Left lung (tissue), 10 donors: Measurements from ENCODE around the gene DHX29. TPM values are rescaled to one million over a fixed set of nuclear protein-coding genes. Genes with fewer than 3 reads are reported as not detected.

Experiments used
- ATAC-seq: fragments of 200-7000 bp; cut with Tn5 transposase; one replicate; pipeline ENCODE4 v1.9.1; 2020; ENCODE audit warnings: moderate library complexity
- DNase-seq, 4 donors: peaks; one replicate each; pipeline ENCODE4 v3.0.0-alpha.2; 2013 to 2020
- H3K27ac ChIP-seq, 2 donors: fragments of 200-600 bp; sonication (generic) in 1 of 2; one replicate each; pipeline versions ENCODE4 v1.5.0 to v1.8.0; 2020 to 2021
- H3K27me3 ChIP-seq, 2 donors: fragments of 200-600 bp; sonication (generic) in 1 of 2; one replicate each; pipeline versions ENCODE4 v1.5.0 to v1.8.0; 2020 to 2021
- H3K36me3 ChIP-seq, 2 donors: fragments of 200-600 bp; sonication (generic) in 1 of 2; one replicate each; pipeline versions ENCODE4 v1.5.0 to v1.8.0; 2020 to 2021
- H3K4me1 ChIP-seq, 2 donors: fragments of 200-600 bp; one replicate each; pipeline ENCODE4 v1.8.0; 2021
- H3K4me3 ChIP-seq, 2 donors: fragments of 200-600 bp; sonication (generic) in 1 of 2; one replicate each; pipeline versions ENCODE4 v1.5.0 to v1.8.0; 2020 to 2021; ENCODE audit warnings: mild to moderate bottlenecking in 1 of 2
- H3K9me3 ChIP-seq, 2 donors: fragments of 200-600 bp; sonication (generic) in 1 of 2; one replicate each; pipeline versions ENCODE4 v1.5.0 to v1.8.0; 2020 to 2021
- CTCF ChIP-seq, 2 donors: fragments of 200-600 bp; sonication (generic) in 1 of 2; IDR thresholded peaks; one replicate each; pipeline versions ENCODE4 v1.5.0 to v1.8.0; 2021; ENCODE audit warnings: antibody characterized with exemption in 2 of 2
- intact Hi-C, 2 donors: fragments of 100-400 bp; cut with DNase I; formaldehyde crosslinking; loops; one replicate each; pipeline versions ENCODE4 v1.11.2 to v1.14.2; 2022
- polyA plus RNA-seq, 6 donors: library from polyadenylated mRNA; unstranded; fragments of 120-200 nt; gene quantifications; one replicate each; pipeline ENCODE4 v1.2.1, GENCODE V29; 2013; ENCODE audit not compliant: insufficient read length in 6 of 6
- total RNA-seq, 2 donors: library from RNA; stranded (reverse); fragmentation: NEBNext Ultra II Directional; extraction: Animal tissue kit (Norgen Biotek cat#: 25700); gene quantifications; one replicate each; pipeline ENCODE4 v1.2.1, GENCODE V29; 2021
- donor health status: DM: no; HTN: yes; CAD: no.
- donor health status: DM: no; HTN: no; CAD: no.

Gene DHX29
- total and polyA plus RNA-seq, 8 donors: 26.4 to 36.4 (median 32.5) TPM

- intact Hi-C loops: no loop called here
- Histone ChIP-seq H3K36me3 (peaks cover 0 to 90% of the 10 kb centered on the region in 2 donors), H3K27me3 (no peaks in the 10 kb centered on the region)
Measured at GRCh38 chr5:55258339-55258738, 49.2 kb downstream of the DHX29 start.

GRCh38 chr5:55254802-55255201 is 52.7 kb downstream of the DHX29 start:
- peaks cover 0 to 56% of the 10 kb centered on the region in 2 donors for H3K36me3 ChIP-seq
- DNase-seq (no peak), ATAC-seq (no peak)
- intact Hi-C loops: no loop called here
- no peaks in the 10 kb centered on the region for H3K4me1 ChIP-seq
- H3K4me3 ChIP-seq: no peak overlapping the region
- H3K9me3 ChIP-seq: no peaks in the 10 kb centered on the region
- H3K27ac ChIP-seq: no peak overlapping the region
- TF ChIP-seq CTCF (IDR thresholded peaks at IDR 0.05): no peak
- H3K27me3 ChIP-seq: no peaks in the 10 kb centered on the region

More at GRCh38 chr5:55258339-55258738, 49.2 kb downstream of the DHX29 start:
- no peak for ATAC-seq
- Histone ChIP-seq H3K4me1 (no peaks in the 10 kb centered on the region), H3K9me3 (no peaks in the 10 kb centered on the region), H3K27ac (no peak overlapping the region), H3K4me3 (no peak overlapping the region)
- no peak for DNase-seq
- no peak for TF ChIP-seq CTCF (IDR thresholded peaks at IDR 0.05)

- Histone ChIP-seq H3K27ac (no peak overlapping the region), H3K4me1 (no peaks in the 10 kb centered on the region), H3K27me3 (no peaks in the 10 kb centered on the region), H3K36me3 (peaks cover 0 to 9% of the 10 kb centered on the region in 2 donors), H3K9me3 (peaks cover 0 to 18% of the 10 kb centered on the region in 2 donors), H3K4me3 (no peak overlapping the region)
- intact Hi-C loops: no loop called here
- ATAC-seq (no peak), DNase-seq (no peak)
- TF ChIP-seq CTCF (IDR thresholded peaks at IDR 0.05): no peak
Measured at GRCh38 chr5:55250064-55250463, 57.4 kb downstream of the DHX29 start.

- Histone ChIP-seq H3K4me3 (no peak overlapping the region), H3K9me3 (no peaks in the 10 kb centered on the region), H3K27ac (no peak overlapping the region), H3K4me1 (no peaks in the 10 kb centered on the region), H3K36me3 (no peaks in the 10 kb centered on the region), H3K27me3 (peaks cover 0 to 38% of the 10 kb centered on the region in 2 donors)
- ATAC-seq (peak; percentile 35), DNase-seq (peak in 1 of 4 donors; percentile 61)
- no peak for TF ChIP-seq CTCF (IDR thresholded peaks at IDR 0.05)
- intact Hi-C loops: no loop called here
Measured at GRCh38 chr5:55241746-55242145, 65.7 kb downstream of the DHX29 start.

GRCh38 chr5:55236800-55237199 is 70.7 kb downstream of the DHX29 start:
- intact Hi-C loops: no loop called here
- Histone ChIP-seq H3K27me3 (peaks cover 34 to 87% of the 10 kb centered on the region in 2 donors), H3K4me3 (no peak overlapping the region), H3K27ac (no peak overlapping the region), H3K9me3 (no peaks in the 10 kb centered on the region), H3K4me1 (peaks cover 19 to 27% of the 10 kb centered on the region in 2 donors), H3K36me3 (no peaks in the 10 kb centered on the region)
- ATAC-seq: no peak
- DNase-seq: no peak
- no peak for TF ChIP-seq CTCF (IDR thresholded peaks at IDR 0.05)
